Measurements from ENCODE around the gene CPNE7. TPM values are rescaled to one million over a fixed set of nuclear protein-coding genes. Genes with fewer than 3 reads are reported as not detected.
A peak's percentile ranks its signal among the peaks of the same experiment; 100 is the strongest.

Gene CPNE7
- polyA plus RNA-seq, 4 donors: 0.22 to 20.3 (median 7.9) TPM

- Histone ChIP-seq H3K4me1 (ENCODE audit: control insufficient read depth in 3 of 3, insufficient read depth in 2 of 3, low read depth in 1 of 3, low read length in 2 of 3) (no peaks in the 10 kb centered on the region), H3K27ac (ENCODE audit: low read depth in 1 of 3, low read length in 2 of 3) (no peak overlapping the region), H3K4me3 (ENCODE audit: low read depth in 1 of 3, low read length in 3 of 3) (no peak overlapping the region), H3K27me3 (ENCODE audit: control insufficient read depth in 3 of 3, insufficient read depth in 3 of 3, low read length in 3 of 3) (no peaks in the 10 kb centered on the region), H3K9me3 (ENCODE audit: control insufficient read depth in 2 of 2, insufficient read depth in 1 of 2, low read depth in 1 of 2, low read length in 1 of 2) (peaks cover 0 to 4% of the 10 kb centered on the region in 2 donors), H3K36me3 (ENCODE audit: control insufficient read depth in 3 of 3, insufficient read depth in 2 of 3, low read depth in 1 of 3, low read length in 3 of 3) (no peaks in the 10 kb centered on the region)
- WGBS, 3 donors: 77 to 93% (median 82%) methylated on average over 23 to 26 of the region's 26 CpGs
- DNase-seq: no peak
- FAIRE-seq: no peak
These were observed 13.0 kb downstream of the CPNE7 start for GRCh38 chr16:89588413-89589109.

- Histone ChIP-seq H3K4me1 (ENCODE audit: control insufficient read depth in 3 of 3, insufficient read depth in 2 of 3, low read depth in 1 of 3, low read length in 2 of 3) (no peaks in the 10 kb centered on the region), H3K4me3 (ENCODE audit: low read depth in 1 of 3, low read length in 3 of 3) (no peak overlapping the region), H3K36me3 (ENCODE audit: control insufficient read depth in 3 of 3, insufficient read depth in 2 of 3, low read depth in 1 of 3, low read length in 3 of 3) (no peaks in the 10 kb centered on the region), H3K27ac (ENCODE audit: low read depth in 1 of 3, low read length in 2 of 3) (no peak overlapping the region), H3K9me3 (ENCODE audit: control insufficient read depth in 2 of 2, insufficient read depth in 1 of 2, low read depth in 1 of 2, low read length in 1 of 2) (peaks cover 0 to 4% of the 10 kb centered on the region in 2 donors), H3K27me3 (ENCODE audit: control insufficient read depth in 3 of 3, insufficient read depth in 3 of 3, low read length in 3 of 3) (no peaks in the 10 kb centered on the region)
- FAIRE-seq: no peak
- WGBS, 3 donors: 93 to 96% (median 94%) methylated on average over 21 of the region's 21 CpGs
- DNase-seq: no peak
These were observed 13.8 kb downstream of the CPNE7 start for GRCh38 chr16:89589241-89589926.

DNA sequence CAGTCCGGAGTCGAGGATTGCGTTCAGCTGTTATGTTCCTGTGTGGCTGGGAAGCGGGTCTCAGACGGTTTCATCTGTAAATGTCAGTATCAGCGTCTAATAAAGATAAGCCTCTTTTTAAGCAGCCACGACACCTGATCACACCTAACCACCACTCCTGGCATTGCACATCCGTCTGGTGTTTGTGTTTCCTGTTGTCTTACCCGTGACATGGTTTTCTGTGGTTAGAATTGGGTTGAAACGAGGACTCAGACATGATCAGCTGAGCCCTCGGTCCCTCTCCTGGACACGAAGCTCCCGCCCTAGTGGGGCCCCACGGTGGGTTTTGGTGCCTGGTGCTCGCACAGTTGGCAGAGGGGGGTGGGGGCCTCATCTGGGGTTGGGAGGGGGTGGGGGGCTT lies 18.3 kb downstream of the CPNE7 start:
- 57 to 74% (median 68%) methylated on average over 15 of the region's 15 CpGs for WGBS, 3 donors
- no peak for FAIRE-seq
- no peaks in the 10 kb centered on the region for H3K36me3 ChIP-seq (ENCODE audit: control insufficient read depth in 3 of 3, insufficient read depth in 2 of 3, low read depth in 1 of 3, low read length in 3 of 3)

GRCh38 chr16:89595330-89596060 lies 19.9 kb downstream of the CPNE7 start:
- WGBS, 3 donors: 94 to 96% (median 96%) methylated on average over 47 of the region's 47 CpGs
- Histone ChIP-seq H3K9me3 (ENCODE audit: control insufficient read depth in 2 of 2, insufficient read depth in 1 of 2, low read depth in 1 of 2, low read length in 1 of 2) (no peaks in the 10 kb centered on the region), H3K4me3 (ENCODE audit: low read depth in 1 of 3, low read length in 3 of 3) (no peak overlapping the region), H3K27me3 (ENCODE audit: control insufficient read depth in 3 of 3, insufficient read depth in 3 of 3, low read length in 3 of 3) (no peaks in the 10 kb centered on the region), H3K27ac (ENCODE audit: low read depth in 1 of 3, low read length in 2 of 3) (no peak overlapping the region), H3K4me1 (ENCODE audit: control insufficient read depth in 3 of 3, insufficient read depth in 2 of 3, low read depth in 1 of 3, low read length in 2 of 3) (no peaks in the 10 kb centered on the region), H3K36me3 (ENCODE audit: control insufficient read depth in 3 of 3, insufficient read depth in 2 of 3, low read depth in 1 of 3, low read length in 3 of 3) (no peaks in the 10 kb centered on the region)
- no peak for DNase-seq
- FAIRE-seq: no peak

More for the DNA sequence above, 18.3 kb downstream of the CPNE7 start:
- Histone ChIP-seq H3K27me3 (ENCODE audit: control insufficient read depth in 3 of 3, insufficient read depth in 3 of 3, low read length in 3 of 3) (no peaks in the 10 kb centered on the region), H3K4me1 (ENCODE audit: control insufficient read depth in 3 of 3, insufficient read depth in 2 of 3, low read depth in 1 of 3, low read length in 2 of 3) (no peaks in the 10 kb centered on the region), H3K4me3 (ENCODE audit: low read depth in 1 of 3, low read length in 3 of 3) (no peak overlapping the region), H3K27ac (ENCODE audit: low read depth in 1 of 3, low read length in 2 of 3) (no peak overlapping the region), H3K9me3 (ENCODE audit: control insufficient read depth in 2 of 2, insufficient read depth in 1 of 2, low read depth in 1 of 2, low read length in 1 of 2) (no peaks in the 10 kb centered on the region)
- DNase-seq: peak in 1 of 2 donors; percentile 59

- H3K27me3 ChIP-seq (ENCODE audit: control insufficient read depth in 3 of 3, insufficient read depth in 3 of 3, low read length in 3 of 3): no peaks in the 10 kb centered on the region
- H3K9me3 ChIP-seq (ENCODE audit: control insufficient read depth in 2 of 2, insufficient read depth in 1 of 2, low read depth in 1 of 2, low read length in 1 of 2): no peaks in the 10 kb centered on the region
- no peak overlapping the region for H3K4me3 ChIP-seq (ENCODE audit: low read depth in 1 of 3, low read length in 3 of 3)
- no peak overlapping the region for H3K27ac ChIP-seq (ENCODE audit: low read depth in 1 of 3, low read length in 2 of 3)
- no peaks in the 10 kb centered on the region for H3K36me3 ChIP-seq (ENCODE audit: control insufficient read depth in 3 of 3, insufficient read depth in 2 of 3, low read depth in 1 of 3, low read length in 3 of 3)
- no peaks in the 10 kb centered on the region for H3K4me1 ChIP-seq (ENCODE audit: control insufficient read depth in 3 of 3, insufficient read depth in 2 of 3, low read depth in 1 of 3, low read length in 2 of 3)
- FAIRE-seq (no peak), DNase-seq (no peak)
- 90 to 92% (median 90%) methylated on average over 23 to 25 of the region's 25 CpGs for WGBS, 3 donors
These were observed 20.6 kb downstream of the CPNE7 start for GRCh38 chr16:89596061-89596689.

DNA sequence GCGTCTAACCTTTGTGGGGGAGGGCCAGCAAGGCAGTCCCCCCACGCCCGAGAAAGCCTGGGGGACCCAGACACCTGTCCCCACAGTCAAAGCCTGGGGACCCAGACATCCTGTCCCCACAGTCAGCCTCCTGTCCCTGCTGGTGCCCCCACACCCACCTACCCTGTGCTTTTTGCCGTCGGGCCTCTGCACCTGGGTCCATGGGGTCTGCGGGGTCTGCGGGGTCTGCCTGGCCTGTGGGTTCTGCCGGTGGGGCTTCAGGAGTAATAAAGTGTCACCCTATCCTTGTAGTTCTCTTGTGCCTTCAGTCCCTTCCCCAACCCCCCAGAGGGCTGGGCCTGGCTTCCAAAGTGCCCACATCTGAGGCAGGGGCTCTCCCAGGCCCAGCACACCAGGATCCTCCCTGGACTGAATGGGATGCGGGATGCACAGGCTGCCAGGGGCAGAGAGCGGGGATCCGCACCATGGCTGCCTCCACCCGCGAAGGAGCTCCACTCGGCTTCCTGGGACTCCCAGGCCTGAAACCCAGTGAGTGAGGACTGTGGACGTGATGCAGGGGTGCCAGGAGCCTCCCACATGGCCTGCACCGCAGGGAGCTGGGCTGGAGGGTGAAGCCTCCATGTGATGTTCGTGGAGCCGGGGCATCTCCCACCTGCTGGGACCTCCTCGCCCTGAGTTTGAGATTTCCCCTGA lies 21.5 kb downstream of the CPNE7 start:
- WGBS, 3 donors: 85 to 87% (median 87%) methylated on average over 19 of the region's 19 CpGs
- no peak for FAIRE-seq
- no peaks in the 10 kb centered on the region for H3K27me3 ChIP-seq (ENCODE audit: control insufficient read depth in 3 of 3, insufficient read depth in 3 of 3, low read length in 3 of 3)

DNA sequence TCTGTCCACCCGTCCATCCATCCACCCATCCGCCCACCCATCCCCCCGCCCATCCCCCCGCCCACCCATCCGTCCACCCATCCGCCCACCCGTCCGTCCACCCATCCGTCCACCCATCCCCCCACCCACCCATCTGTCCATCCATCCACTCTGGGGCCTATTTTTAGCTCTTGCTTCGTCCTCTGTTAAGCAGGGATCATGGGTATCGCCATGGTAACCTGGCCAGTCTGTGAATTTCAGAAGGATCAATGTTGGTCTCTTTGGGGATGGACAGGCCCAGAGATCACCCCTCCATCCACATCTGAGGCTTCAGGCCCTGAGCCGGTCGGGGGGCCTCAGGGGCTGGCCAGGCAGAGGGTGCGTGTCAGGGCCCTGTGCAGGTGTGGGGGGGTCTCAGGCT lies 22.6 kb downstream of the CPNE7 start:
- WGBS, 3 donors: 56 to 69% (median 59%) methylated on average over 9 to 14 of the region's 14 CpGs
- Histone ChIP-seq H3K27me3 (ENCODE audit: control insufficient read depth in 3 of 3, insufficient read depth in 3 of 3, low read length in 3 of 3) (peaks cover 0 to 3% (median 0%) of the 10 kb centered on the region in 3 donors), H3K36me3 (ENCODE audit: control insufficient read depth in 3 of 3, insufficient read depth in 2 of 3, low read depth in 1 of 3, low read length in 3 of 3) (no peaks in the 10 kb centered on the region), H3K4me3 (ENCODE audit: low read depth in 1 of 3, low read length in 3 of 3) (no peak overlapping the region), H3K27ac (ENCODE audit: low read depth in 1 of 3, low read length in 2 of 3) (no peak overlapping the region), H3K9me3 (ENCODE audit: control insufficient read depth in 2 of 2, insufficient read depth in 1 of 2, low read depth in 1 of 2, low read length in 1 of 2) (no peaks in the 10 kb centered on the region), H3K4me1 (ENCODE audit: control insufficient read depth in 3 of 3, insufficient read depth in 2 of 3, low read depth in 1 of 3, low read length in 2 of 3) (no peaks in the 10 kb centered on the region)
- no peak for FAIRE-seq
- DNase-seq: no peak

More for the DNA sequence above, 21.5 kb downstream of the CPNE7 start:
- H3K4me3 ChIP-seq (ENCODE audit: low read depth in 1 of 3, low read length in 3 of 3): no peak overlapping the region
- DNase-seq: no peak
- H3K27ac ChIP-seq (ENCODE audit: low read depth in 1 of 3, low read length in 2 of 3): no peak overlapping the region
- H3K4me1 ChIP-seq (ENCODE audit: control insufficient read depth in 3 of 3, insufficient read depth in 2 of 3, low read depth in 1 of 3, low read length in 2 of 3): no peaks in the 10 kb centered on the region
- H3K36me3 ChIP-seq (ENCODE audit: control insufficient read depth in 3 of 3, insufficient read depth in 2 of 3, low read depth in 1 of 3, low read length in 3 of 3): no peaks in the 10 kb centered on the region
- H3K9me3 ChIP-seq (ENCODE audit: control insufficient read depth in 2 of 2, insufficient read depth in 1 of 2, low read depth in 1 of 2, low read length in 1 of 2): no peaks in the 10 kb centered on the region

- H3K27me3 ChIP-seq (ENCODE audit: control insufficient read depth in 3 of 3, insufficient read depth in 3 of 3, low read length in 3 of 3): peaks cover 0 to 3% (median 0%) of the 10 kb centered on the region in 3 donors
- H3K9me3 ChIP-seq (ENCODE audit: control insufficient read depth in 2 of 2, insufficient read depth in 1 of 2, low read depth in 1 of 2, low read length in 1 of 2): no peaks in the 10 kb centered on the region
- DNase-seq (peak; percentile 75 to 82), FAIRE-seq (no peak)
- WGBS, 3 donors: 10 to 29% (median 18%) methylated on average over 6 to 8 of the region's 8 CpGs
- H3K4me1 ChIP-seq (ENCODE audit: control insufficient read depth in 3 of 3, insufficient read depth in 2 of 3, low read depth in 1 of 3, low read length in 2 of 3): no peaks in the 10 kb centered on the region
- H3K27ac ChIP-seq (ENCODE audit: low read depth in 1 of 3, low read length in 2 of 3): no peak overlapping the region
- H3K36me3 ChIP-seq (ENCODE audit: control insufficient read depth in 3 of 3, insufficient read depth in 2 of 3, low read depth in 1 of 3, low read length in 3 of 3): no peaks in the 10 kb centered on the region
- no peak overlapping the region for H3K4me3 ChIP-seq (ENCODE audit: low read depth in 1 of 3, low read length in 3 of 3)
These were observed 23.9 kb downstream of the CPNE7 start for GRCh38 chr16:89599451-89599858.
